Endothelial cell (in vitro differentiated cells): ENCODE measurements around the gene NHLRC4. TPM values are rescaled to one million over a fixed set of nuclear protein-coding genes. Genes with fewer than 3 reads are reported as not detected.

Experiments used
- DNase-seq: peaks from one replicate; pipeline ENCODE4 v3.0.0; 2021; ENCODE audit warnings: low spot score
- H3K27ac Mint-ChIP-seq: one replicate; pipeline ENCODE4 v1.8.0; 2021; ENCODE audit warnings: mixed read lengths, inconsistent platforms; ENCODE audit not compliant: unreplicated experiment
- H3K27me3 Mint-ChIP-seq: one replicate; pipeline ENCODE4 v1.8.0; 2021; ENCODE audit warnings: mild to moderate bottlenecking, moderate library complexity, mixed read lengths, inconsistent platforms; ENCODE audit not compliant: unreplicated experiment
- H3K36me3 Mint-ChIP-seq: one replicate; pipeline ENCODE4 v1.8.0; 2021; ENCODE audit warnings: mild to moderate bottlenecking, low read depth, mixed read lengths, inconsistent platforms; ENCODE audit not compliant: unreplicated experiment
- H3K4me1 Mint-ChIP-seq: one replicate; pipeline ENCODE4 v1.8.0; 2021; ENCODE audit warnings: mild to moderate bottlenecking, mixed read lengths, inconsistent platforms; ENCODE audit not compliant: unreplicated experiment
- H3K4me3 Mint-ChIP-seq: one replicate; pipeline ENCODE4 v1.8.0; 2021; ENCODE audit warnings: mild to moderate bottlenecking, mixed read lengths, inconsistent platforms; ENCODE audit not compliant: unreplicated experiment
- H3K9me3 Mint-ChIP-seq: one replicate; pipeline ENCODE4 v1.8.0; 2021; ENCODE audit warnings: mixed read lengths, inconsistent platforms; ENCODE audit not compliant: unreplicated experiment
- CTCF ChIP-seq: fragments of 200-600 bp; sonication (generic); IDR thresholded peaks from one replicate; pipeline ENCODE4 v1.5.0; 2021; ENCODE audit warnings: antibody characterized with exemption; ENCODE audit not compliant: unreplicated experiment
- total RNA-seq: library from RNA; stranded (reverse); fragmentation: NEBNext Ultra II Directional; extraction: Animal tissue kit (Norgen Biotek cat#: 25700); gene quantifications from one replicate; pipeline ENCODE4 v1.2.1, GENCODE V29; 2021; ENCODE audit not compliant: unreplicated experiment

The NHLRC4 gene
- total RNA-seq, 1 donor from 2014 or later = 0.69 TPM

GRCh38 chr16:560204-560700, 6.6 kb upstream of the NHLRC4 start, which contains the start of gene PRR35:
Gene PRR35 (plus strand): TSS chr16:560394. CDS start chr16:563295, 2,901 bp downstream.
- Mint-ChIP-seq H3K36me3 (no peaks in the 10 kb centered on the region), H3K4me3 (no peak within 1 kb of the TSS), H3K9me3 (no peaks in the 10 kb centered on the region), H3K4me1 (no peaks in the 10 kb centered on the region), H3K27ac (no peak within 1 kb of the TSS), H3K27me3 (no peaks in the 10 kb centered on the region)
- no peak for TF ChIP-seq CTCF
- no peak for DNase-seq

- no peaks in the 10 kb centered on the region for H3K27me3 Mint-ChIP-seq
- no peak overlapping the region for H3K27ac Mint-ChIP-seq
- no peak for DNase-seq
- no peak overlapping the region for H3K4me3 Mint-ChIP-seq
- H3K9me3 Mint-ChIP-seq = no peaks in the 10 kb centered on the region
- TF ChIP-seq CTCF = no peak
- no peaks in the 10 kb centered on the region for H3K36me3 Mint-ChIP-seq
- H3K4me1 Mint-ChIP-seq = no peaks in the 10 kb centered on the region
These were observed 5.9 kb upstream of the NHLRC4 start for GRCh38 chr16:560701-561412.

- H3K4me1 Mint-ChIP-seq = no peaks in the 10 kb centered on the region
- H3K4me3 Mint-ChIP-seq = no peak overlapping the region
- DNase-seq = no peak
- no peaks in the 10 kb centered on the region for H3K27me3 Mint-ChIP-seq
- TF ChIP-seq CTCF = no peak
- H3K27ac Mint-ChIP-seq = no peak overlapping the region
- no peaks in the 10 kb centered on the region for H3K9me3 Mint-ChIP-seq
- no peaks in the 10 kb centered on the region for H3K36me3 Mint-ChIP-seq
These were observed 5.4 kb upstream of the NHLRC4 start for GRCh38 chr16:561413-561794.

- no peak for DNase-seq
- Mint-ChIP-seq H3K27me3 (no peaks in the 10 kb centered on the region), H3K9me3 (no peaks in the 10 kb centered on the region), H3K4me1 (no peaks in the 10 kb centered on the region), H3K27ac (no peak overlapping the region), H3K4me3 (no peak overlapping the region), H3K36me3 (no peaks in the 10 kb centered on the region)
- no peak for TF ChIP-seq CTCF
These were observed 4.6 kb upstream of the NHLRC4 start for GRCh38 chr16:561957-562938.
